Cortex of kidney (tissue), 1 donor: ENCODE data around the gene ZNF417.
"Not testable (repeated sequence)": the region's sequence is repeated elsewhere in the genome, so short reads cannot be mapped to it uniquely, and the experiment has no call there.

ENCODE experiments used
- DNase-seq: peaks from one replicate; lab custom pipeline; 2025; lab: John Stamatoyannopoulos, UW

ZNF417 gene

DNA sequence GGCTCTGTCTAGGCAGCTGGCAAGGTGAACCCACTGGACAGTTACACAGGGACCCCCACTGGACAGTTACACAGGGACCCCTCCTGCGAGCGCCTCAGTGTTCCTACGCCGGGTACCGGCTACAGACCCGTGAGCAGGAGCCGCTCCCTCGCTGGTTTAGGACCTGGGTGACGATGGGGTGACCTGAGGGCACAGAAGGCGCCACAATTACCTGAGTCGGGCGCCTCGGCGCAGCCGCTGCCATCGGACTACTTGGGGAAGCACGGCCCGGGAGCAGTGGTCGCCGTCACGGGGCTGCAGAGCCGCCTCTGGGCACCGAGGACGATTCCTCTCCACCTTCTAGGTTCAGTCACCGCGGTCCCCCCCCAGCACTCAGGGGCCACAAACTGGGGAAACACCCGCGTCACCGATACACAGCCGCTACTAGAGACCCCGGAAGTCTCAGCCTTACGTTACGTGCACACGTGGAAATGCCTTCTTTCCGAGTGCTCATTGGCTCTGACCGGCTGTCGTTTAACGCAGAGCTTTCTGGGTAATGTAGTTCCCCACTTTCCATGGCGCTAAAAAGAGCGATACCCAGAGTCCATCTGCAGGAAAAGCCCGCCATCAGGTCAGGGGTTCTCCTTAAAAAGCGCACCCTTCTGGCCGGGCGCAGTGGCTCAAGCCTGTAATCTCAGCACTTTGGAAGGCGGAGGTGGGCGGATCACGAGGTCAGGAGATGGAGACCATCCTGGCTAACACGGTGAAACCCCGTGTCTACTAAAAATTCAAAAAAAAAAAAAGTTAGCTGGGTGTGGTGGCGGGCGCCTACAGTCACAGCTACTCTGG is at the start of gene ZNF417:
Gene ZNF417 (minus strand): TSS at position 425 of the 828 bp plus-strand sequence. CDS start 181 bp downstream, at position 244.
- DNase-seq = not testable (repeated sequence)

DNA sequence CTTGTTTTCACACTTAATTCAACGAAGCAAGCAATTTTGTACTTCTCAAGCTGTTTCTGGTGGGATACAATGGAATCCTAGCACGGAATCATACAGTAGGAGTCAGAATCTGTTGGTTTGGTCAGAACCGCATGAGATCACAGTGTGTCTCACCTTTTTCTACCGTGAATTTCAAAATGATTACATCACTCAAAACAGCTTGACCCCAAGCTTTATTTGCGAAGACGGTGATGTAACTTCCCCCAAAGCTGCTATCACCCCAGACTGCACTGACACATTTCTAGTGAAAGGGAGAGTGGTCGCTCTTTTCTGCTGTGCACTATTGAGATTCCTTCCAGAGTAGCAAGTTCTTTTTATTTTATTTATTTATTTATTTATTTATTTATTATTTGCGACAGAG is 48.4 kb upstream of the ZNF417 start:
- DNase-seq = no peak

DNA sequence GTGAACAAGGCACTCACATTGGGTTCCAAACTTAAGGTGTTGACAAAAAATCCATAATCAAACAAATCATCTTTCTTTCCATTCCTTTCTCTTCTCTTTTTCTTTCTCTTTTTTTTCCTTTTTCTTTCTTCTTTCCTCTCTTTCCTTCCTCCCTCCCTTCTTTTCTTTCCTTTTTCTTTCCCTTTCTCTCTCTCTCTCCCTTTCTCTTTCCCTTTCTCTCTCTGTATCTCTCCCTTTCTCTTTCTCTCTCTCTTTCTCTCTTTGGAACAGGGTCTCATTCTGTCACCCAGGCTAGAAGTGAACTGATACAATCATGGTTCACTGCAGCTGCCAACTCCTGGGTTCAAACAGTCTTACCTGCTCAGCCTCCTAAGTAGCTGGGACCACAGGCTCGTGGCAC is 45.4 kb upstream of the ZNF417 start:
- DNase-seq = no peak

DNA sequence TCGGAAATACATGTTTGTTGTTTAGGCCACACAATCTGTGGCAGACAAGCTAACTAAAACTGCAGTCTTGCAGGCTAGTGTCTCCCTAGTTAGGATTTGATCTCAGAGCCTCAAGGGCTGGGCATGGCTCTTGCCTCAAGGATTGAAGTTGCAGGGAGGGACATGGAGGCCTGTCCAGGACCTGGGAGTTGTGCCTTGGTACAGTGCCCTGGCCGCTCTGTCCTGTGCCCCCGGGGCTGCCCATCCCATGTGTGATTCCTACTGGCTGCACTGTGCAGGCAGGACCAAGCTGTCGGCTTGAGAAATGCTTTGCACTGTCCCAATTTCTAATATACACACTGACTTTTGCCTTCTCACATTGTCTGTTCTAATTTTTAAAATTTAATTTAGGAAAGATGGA is 38.6 kb upstream of the ZNF417 start:
- no peak for DNase-seq

DNA sequence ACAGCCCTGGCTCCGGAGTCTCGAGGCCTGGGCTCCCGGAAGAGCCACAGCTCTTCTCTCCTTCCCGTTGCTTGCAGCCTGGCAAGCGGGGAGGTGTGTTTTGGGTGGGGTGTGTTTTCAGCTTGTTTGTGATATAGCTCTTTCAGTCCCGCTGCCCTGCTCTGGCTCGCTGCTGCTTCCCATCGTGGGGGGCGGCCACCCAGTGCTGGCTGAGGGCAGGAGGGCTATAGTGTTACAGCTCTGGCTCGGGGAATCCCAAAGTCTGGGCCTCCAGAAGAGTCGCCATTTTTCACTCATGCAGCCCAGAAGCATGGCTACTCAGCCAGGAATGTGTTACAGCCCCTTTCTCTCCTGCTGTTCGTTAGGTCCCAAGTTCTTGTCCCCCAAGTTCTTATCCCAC is 33.3 kb upstream of the ZNF417 start:
- DNase-seq = no peak

DNA sequence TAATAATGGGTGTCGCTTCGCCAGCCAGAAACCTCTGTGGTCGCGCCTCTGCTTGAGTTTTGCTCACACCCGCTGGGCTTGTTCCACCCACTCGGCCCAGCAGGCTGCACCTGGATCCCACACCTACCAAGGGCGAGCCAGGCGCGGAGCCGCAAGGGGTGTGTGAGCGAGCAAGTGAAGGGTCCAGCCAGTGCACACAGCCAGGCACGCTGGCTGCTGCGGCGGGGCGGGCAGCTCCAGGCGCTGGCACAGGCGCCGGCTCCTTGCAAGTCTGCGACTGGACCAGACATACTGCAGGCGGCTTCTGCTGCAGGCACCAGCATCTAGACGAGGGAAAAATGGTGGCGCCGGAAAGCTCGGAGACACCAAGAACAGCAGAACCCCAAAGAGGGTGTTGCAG is 32.9 kb upstream of the ZNF417 start:
- no peak for DNase-seq

DNA sequence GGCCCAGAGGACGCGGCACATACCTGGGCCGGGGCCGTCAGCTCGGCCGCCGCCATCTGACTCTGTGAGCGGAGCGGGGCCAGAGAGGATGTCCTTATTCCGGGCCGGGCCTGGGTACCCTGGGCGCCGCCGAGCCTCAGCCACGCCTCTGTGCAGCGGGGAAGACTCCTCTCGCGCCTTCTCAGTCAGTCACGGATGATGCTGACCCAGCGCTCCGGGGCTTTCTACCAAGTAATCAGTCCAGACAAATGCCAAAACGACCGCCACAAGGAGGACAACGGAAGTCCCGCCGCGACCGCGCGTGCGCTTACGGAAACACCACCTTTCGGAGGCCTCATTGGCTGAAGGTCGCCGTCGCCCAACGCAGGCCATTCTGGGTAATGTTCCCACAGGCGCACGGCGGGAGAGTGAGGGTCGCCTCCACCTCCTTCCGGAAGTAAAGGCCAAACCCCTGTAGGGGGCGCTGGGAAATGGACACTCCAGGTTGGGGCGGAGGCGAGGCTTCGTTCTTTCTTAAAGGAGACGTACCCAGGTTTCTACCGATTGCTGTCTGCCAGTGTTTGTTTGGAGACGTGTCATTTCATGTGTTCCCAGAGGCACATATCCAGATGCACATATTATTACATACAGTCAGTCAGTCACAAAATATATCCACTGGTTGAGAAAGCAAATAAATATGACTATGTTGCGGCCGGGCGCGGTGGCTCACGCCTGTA is 31.2 kb upstream of the ZNF417 start, which contains the start of gene ZNF256:
Gene ZNF256 (minus strand): TSS at position 288 of the 716 bp plus-strand sequence. CDS start 232 bp downstream, at position 56.
- no peak for DNase-seq

DNA sequence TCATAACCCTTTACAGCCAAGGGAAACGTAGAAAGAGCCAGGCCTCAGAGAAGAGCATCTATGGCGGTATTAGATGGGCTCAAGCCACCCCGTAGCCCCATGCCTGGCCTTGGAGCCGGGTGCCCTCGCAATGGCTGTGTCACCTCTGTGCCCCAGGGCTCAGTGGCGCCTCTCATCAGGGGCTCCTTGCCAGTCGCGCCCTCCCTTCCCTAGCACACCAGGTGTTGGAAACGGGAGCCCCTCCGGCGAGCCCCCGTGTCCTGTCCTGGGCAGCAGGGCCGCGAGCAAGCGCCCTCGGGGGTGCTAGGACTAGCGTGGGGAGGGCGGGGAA is 30.7 kb upstream of the ZNF417 start:
- DNase-seq = no peak

DNA sequence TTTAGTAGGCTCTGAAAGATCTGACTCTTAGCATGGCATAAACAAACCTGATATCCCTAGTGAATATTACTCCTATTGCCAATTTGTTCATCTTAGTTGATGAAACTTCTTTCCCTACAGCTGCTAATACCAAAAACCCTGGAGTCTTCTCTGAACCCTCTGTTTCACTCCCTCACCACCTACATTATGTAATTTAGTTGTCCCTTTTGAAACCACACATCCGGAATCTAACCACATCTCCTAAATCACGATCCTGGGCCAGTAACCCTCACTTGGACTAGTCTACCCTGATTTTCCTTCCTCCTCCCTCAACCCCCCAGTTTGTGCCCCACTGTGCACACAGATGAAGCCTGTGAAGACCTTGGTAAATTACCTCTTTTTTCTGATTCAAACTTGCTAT is 29.9 kb upstream of the ZNF417 start:
- no peak for DNase-seq

DNA sequence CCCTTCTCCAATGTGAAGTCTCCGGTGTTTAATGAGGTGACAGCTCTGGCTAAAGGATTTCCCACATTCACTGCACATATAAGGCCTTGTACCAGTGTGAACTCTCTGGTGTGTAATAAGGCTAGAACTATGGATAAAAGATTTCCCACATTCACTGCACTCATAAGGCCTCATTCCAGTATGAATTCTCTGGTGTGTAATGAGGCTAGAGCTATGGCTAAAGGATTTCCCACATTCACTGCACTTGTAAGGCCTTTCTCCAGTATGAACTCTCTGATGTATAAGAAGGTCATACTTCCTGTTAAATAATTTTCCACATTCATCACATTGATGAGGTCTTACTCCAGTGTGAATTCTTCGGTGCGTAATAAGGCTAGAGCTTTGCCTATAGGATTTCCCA is 25.2 kb upstream of the ZNF417 start:
- no peak for DNase-seq

DNA sequence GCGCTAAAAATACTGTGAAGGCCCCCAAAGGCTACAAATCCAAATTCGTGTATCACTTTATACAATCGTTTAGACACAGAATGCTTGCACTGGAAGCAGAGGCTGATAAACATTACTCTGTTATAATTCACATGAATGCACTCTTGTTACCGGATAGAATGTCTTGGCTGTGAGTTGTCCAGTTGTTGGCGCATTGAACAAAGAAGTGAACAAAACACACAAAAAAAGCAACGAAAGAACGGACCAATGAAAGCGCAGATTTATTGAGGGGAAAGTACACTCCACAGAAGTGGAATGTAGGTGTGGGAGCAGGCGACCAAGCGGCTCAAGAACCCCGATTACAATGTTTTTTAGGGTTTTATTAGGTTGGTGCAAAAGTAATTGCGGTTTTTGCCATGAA is 19.3 kb upstream of the ZNF417 start:
- DNase-seq = no peak

DNA sequence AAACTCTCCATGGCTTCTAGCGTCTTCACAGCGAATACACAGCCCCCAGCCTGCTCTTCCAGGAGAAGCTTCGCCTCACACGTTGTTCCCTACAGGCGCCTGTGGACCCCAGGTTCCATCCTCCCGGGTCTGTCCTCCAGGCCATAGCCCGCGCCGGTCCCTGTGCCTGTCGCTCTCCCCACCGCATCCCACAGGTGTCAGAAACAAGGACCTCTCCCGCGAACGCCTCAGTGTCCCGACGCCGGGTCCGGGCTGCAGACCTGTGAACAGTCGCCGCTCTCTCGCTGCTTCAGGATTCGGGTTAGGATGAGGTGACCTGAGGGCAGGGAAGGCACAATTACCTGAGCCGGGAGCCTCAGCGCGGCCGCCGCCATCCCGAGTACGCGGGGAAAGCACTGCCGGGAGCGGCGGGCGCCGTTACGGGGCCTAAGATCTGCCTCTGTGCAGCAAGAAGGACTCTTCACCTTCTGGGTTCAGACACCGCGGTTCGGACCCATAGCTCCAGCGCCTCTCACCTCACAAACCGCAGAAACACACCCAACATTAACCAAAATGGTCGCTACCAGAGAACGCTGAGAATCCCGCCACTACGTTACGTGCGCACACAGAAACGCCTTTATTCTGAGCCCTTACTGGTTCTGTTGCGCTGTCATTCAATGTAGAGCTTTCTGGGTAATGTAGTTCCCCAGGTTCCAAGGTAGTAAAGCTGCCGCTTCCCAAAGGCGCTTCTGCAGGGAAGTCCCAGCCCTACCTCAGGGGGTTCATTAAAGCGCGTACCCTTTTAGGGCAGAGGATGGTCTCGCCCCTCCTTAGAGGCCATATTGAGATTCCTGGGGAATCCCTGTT is 18.7 kb upstream of the ZNF417 start, which contains the start of gene ZNF418:
Gene ZNF418 (minus strand): TSS at position 583 of the 846 bp plus-strand sequence. CDS start 1,580 bp downstream, outside the sequence.
- DNase-seq = no peak

DNA sequence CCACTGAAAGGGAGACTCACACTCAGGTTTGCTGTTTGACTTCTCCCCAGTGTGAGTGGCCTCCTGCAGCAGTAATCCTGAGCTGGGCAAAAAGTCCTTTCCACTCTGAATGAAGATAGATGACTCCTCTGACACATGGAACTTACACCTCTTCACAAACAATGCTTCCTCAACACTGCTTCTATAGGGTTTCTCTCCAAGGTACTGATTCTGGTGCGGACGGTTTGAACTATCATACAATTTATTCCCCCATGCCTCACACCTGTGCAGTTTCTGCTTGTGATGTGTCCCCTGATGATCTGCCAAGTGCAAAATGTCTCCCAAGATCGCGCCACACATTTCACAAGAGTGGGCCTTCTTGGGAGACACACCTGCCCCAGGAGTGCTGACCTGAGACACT is 11.2 kb upstream of the ZNF417 start:
- no peak for DNase-seq

DNA sequence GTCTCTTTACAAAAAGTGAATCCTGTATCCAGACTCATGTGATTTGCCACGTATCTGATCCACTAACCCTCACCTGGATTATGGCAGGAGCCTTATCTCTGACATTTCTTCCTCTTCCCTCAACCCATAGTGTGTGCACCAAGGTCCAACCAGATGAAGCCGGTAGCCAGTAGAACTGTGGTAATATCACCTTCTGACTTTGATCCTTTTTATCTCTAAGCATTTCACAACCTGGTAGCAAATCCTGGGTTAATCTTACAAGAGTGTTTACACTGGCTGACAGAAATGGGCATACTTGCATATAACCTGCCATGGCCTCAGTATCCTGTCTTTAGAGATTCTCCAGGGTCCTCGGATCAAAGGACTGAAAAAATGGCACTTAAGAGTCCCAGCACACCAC is 1.9 kb downstream of the ZNF417 start:
- DNase-seq = no peak

DNA sequence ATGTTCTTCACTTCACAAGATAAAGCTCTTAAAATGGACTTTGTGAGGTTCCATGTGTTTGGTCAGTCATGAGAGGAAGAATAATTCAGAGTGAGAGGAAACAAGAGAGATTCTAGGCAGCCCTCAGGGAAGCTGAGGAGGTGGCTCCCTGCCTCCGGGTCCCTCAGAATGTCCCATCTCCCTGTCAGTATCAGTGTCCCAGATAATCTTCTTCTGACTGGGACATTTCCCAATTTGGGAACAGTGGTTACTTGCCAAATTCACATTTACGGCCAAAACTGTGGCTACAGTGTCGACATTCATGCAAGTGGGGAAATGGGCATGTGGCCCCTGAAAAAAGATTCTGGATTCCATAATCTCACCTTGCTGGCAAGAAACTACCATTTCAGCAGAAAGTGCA is 9.0 kb downstream of the ZNF417 start:
- DNase-seq = no peak

DNA sequence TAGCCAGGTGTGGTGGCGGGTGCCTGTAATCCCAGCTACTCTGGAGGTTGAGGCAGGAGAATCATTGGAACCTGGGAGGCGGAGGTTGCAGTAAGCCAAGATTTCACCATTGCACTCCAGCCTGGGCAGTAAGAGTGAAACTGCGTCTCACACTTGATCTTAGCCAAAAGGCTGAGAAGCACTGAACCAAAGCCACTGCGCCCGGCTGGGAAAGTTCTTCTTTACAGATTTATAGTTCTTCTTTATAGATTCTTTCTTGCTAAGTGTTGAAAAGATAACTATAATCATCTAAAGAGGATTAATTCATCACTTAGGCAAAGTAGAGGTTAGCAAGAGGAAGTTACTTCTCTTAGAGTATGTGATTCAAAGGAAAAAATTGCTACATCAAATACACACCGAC is 11.1 kb downstream of the ZNF417 start:
- no peak for DNase-seq

DNA sequence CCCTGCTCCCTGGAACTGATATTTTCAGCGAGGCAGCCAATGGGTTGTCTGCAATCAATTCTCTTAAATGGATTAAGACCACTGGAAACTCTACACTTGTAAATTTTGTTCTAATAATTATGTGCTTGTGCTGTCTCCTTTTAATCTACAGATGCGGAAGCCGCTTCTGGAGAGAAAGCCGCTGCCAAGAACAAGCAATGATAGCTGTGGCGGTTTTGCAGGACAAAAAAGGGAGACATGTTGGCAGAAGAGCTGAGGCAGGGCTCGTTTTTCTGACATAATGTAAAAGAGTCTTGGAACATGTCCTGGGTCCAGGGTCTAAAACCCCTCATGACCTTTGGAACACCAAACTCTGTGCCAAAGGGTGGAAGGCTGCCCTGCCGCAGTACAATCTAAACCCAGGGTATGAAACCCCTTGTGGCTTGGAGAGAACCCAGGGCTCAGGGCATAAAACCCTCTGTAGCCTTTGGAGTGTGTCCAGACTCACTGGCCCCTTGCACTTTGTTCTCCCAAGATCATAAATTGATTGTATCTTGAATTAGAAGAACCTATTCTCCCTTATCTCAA is 12.7 kb downstream of the ZNF417 start:
- DNase-seq = no peak

DNA sequence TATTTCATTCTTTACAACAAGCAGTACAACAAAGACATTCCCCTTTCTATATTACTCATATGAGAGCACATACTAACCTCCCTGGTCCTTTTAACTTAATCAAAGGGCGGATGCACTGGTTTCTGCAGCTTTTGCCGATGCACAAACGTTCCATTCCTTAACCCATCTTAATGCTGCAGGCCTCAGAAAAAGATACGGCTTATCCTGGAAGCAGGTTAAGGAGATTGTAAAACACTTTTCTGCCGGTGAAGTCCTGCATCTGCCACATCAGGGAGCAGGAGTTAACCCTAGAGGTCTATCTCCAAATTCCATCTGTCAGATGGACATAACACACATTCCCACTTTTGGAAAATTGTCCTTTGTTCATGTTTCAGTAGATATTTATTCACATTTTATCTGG is 16.1 kb downstream of the ZNF417 start:
- DNase-seq = no peak

DNA sequence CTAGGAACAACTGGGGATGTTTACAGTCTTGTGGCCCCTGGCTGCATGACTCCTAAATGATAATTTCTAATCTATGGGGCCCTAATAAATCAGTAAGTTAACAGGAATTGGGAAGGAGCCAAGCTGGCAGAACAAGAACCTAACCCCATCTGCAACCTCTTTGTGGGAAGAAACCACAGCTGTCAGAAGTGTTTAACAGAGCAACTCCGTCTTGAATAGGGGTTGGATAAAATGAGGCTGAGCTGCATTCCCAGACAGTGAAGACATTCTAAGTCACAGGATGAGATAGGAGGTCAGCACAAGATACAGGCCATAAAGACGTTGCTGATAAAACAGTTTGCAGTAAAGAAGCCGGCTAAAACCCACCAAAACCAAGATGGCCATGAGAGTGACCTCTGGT is 25.7 kb downstream of the ZNF417 start:
- DNase-seq = not testable (repeated sequence)

DNA sequence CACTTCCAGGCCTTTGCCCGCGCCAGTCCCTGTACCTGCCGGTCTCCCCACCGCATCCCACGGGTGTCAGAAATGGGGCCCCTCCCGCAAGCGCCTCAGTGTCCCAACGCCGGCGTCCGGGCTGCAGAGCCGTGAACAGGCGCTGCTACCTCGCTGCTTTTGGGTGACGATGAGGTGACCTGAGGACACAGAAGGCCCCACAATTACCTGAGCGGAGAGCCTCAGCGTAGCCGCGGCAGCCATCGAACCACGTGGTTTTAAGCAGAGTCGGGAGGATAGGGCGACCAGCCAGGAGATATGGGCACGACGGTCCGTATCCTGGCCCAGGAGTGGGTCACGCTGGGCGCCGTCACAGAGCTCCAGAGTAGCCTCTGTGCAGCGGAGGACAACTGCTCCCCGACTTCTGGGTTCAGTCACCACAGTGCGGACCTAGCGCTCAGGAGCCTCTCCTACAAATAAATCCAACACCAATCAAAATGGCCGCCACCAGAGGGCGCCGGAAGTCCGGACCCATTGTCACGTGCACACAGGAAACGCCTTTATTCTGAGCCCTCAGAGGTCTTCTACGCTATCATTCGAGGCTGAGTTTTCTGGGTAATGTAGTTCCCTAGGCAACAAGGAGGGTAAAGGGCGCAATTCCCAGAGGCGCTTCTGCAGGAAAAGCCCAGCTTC is 27.7 kb downstream of the ZNF417 start, which contains the start of gene ZNF814:
Gene ZNF814 (minus strand): TSS at position 478 of the 672 bp plus-strand sequence. CDS start 235 bp downstream, at position 243.
- DNase-seq = peak; percentile 23

DNA sequence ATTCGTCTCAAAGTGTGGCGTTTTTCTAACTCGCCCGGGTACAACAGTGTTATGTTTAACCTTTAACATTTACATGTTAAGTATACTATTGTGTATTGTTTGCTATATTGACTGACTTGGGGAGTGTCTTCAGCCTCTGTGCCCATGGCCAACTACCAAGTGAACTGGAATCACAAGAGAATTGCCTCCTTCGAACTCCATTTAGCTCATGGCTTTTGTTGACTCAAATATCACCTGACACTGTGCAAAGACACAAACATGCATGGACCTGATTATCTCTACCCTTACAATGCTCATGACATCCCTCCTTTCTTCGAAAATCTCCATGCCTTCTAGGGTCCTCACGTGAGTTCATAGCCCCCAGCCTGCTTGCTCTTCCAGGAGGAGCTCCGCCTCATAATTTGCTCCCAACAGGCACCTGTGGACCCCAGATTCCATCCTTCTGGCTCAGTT is 28.3 kb downstream of the ZNF417 start:
- no peak for DNase-seq
